HepG2 (cell line): ENCODE data around the gene CDC34. TPM values are rescaled to one million over a fixed set of nuclear protein-coding genes. Genes with fewer than 3 reads are reported as not detected.

ENCODE experiments used
- ARNTL ChIP-seq: sonication (generic); formaldehyde crosslinking; IDR thresholded peaks from 2 replicates; pipeline ENCODE4 v1.4.0; 2020; ENCODE audit warnings: mild to moderate bottlenecking, missing genetic modification reagents
- E2F2 ChIP-seq: sonication (generic); formaldehyde crosslinking; IDR thresholded peaks from 2 replicates; pipeline ENCODE4 v1.4.0; 2020; ENCODE audit warnings: missing genetic modification reagents, borderline replicate concordance
- FOXP4 ChIP-seq: sonication (generic); formaldehyde crosslinking; IDR thresholded peaks from 2 replicates; pipeline ENCODE4 v1.4.0; 2020; ENCODE audit warnings: missing genetic modification reagents
- IRX3 ChIP-seq: sonication (generic); formaldehyde crosslinking; IDR thresholded peaks from 2 replicates; pipeline ENCODE4 v1.8.1; 2023; ENCODE audit warnings: mild to moderate bottlenecking, low read depth, missing genetic modification reagents, borderline replicate concordance
- KDM5B ChIP-seq: sonication (generic); formaldehyde crosslinking; IDR thresholded peaks from 2 replicates; pipeline ENCODE4 v1.4.0; 2020; ENCODE audit warnings: missing genetic modification reagents, mild to moderate bottlenecking, borderline replicate concordance
- MYC ChIP-seq: sonication (generic); formaldehyde crosslinking; IDR thresholded peaks from 2 replicates; pipeline ENCODE4 v1.9.0; 2021; ENCODE audit warnings: missing genetic modification reagents, borderline replicate concordance
- PAX8 ChIP-seq: sonication (generic); formaldehyde crosslinking; IDR thresholded peaks from 2 replicates; pipeline ENCODE4 v1.8.0; 2022; ENCODE audit warnings: mild to moderate bottlenecking, missing genetic modification reagents, borderline replicate concordance
- PCBP1 ChIP-seq: fragments of 200-400 bp; formaldehyde crosslinking; IDR thresholded peaks from 2 replicates; pipeline ENCODE4 v1.6.1; 2017; ENCODE audit warnings: mild to moderate bottlenecking, low read depth, low read length, borderline replicate concordance
- POLR2G ChIP-seq: fragments of 200-400 bp; formaldehyde crosslinking; IDR thresholded peaks from 2 replicates; pipeline ENCODE4 v1.6.1; 2018; ENCODE audit warnings: mild to moderate bottlenecking, low read depth, low read length, moderate library complexity
- ZBTB40 ChIP-seq, 2 experiments: fragments of 450-650 bp in 1 of 2; sonication (generic) in 1 of 2; formaldehyde crosslinking in 1 of 2; IDR thresholded peaks; 2 replicates each; pipeline versions ENCODE4 v1.6.1 to v1.8.0; 2016 to 2022; ENCODE audit warnings: antibody characterized with exemption in 1 of 2, mild to moderate bottlenecking in 1 of 2, missing genetic modification reagents in 1 of 2
- ZFY ChIP-seq: sonication (generic); formaldehyde crosslinking; IDR thresholded peaks from 2 replicates; pipeline ENCODE4 v1.4.0; 2020; ENCODE audit warnings: missing genetic modification reagents
- ZNF225 ChIP-seq: sonication (generic); formaldehyde crosslinking; IDR thresholded peaks from 2 replicates; pipeline ENCODE4 v1.4.0; 2020; ENCODE audit warnings: mild to moderate bottlenecking, missing genetic modification reagents
- ZNF256 ChIP-seq: sonication (generic); formaldehyde crosslinking; conservative IDR thresholded peaks from 2 replicates; pipeline ENCODE4 v1.4.0; 2020; ENCODE audit warnings: missing genetic modification reagents
- ZNF558 ChIP-seq: sonication (generic); formaldehyde crosslinking; IDR thresholded peaks from 2 replicates; pipeline ENCODE4 v1.9.0; 2022; ENCODE audit warnings: mild to moderate bottlenecking, missing genetic modification reagents, borderline replicate concordance
- ZSCAN21 ChIP-seq: sonication (generic); formaldehyde crosslinking; IDR thresholded peaks from 2 replicates; pipeline ENCODE4 v1.8.0; 2022; ENCODE audit warnings: mild to moderate bottlenecking, missing genetic modification reagents, moderate library complexity, borderline replicate concordance
- ZSCAN30 ChIP-seq: sonication (generic); formaldehyde crosslinking; IDR thresholded peaks from 2 replicates; pipeline ENCODE4 v1.5.0; 2020; ENCODE audit warnings: mild to moderate bottlenecking, missing genetic modification reagents
- polyA plus RNA-seq, 8 experiments: library from polyadenylated mRNA; depleted of rRNA in 3 of 8; stranded (reverse) in 7 of 8; unstranded in 1 of 8; fragments of >200 nt; fragmentation: Illumina TruSeq in 4 of 8; extraction: Trizol in 4 of 8; gene quantifications; 2 replicates each; pipeline versions ENCODE4 v1.2.1 to v1.2.3, GENCODE V29; 2011 to 2016; ENCODE audit warnings: low read depth in 4 of 8, missing spikeins in 1 of 8, mixed read lengths in 1 of 8; ENCODE audit not compliant: insufficient read depth in 1 of 8
- total RNA-seq, 5 experiments: library from RNA; depleted of rRNA; stranded (reverse); fragments of >200 nt; fragmentation: Illumina TruSeq; extraction: Trizol; gene quantifications; 2 replicates each; pipeline ENCODE4 v1.2.3, GENCODE V29; 2016; ENCODE audit warnings: low read depth in 1 of 5

The CDC34 gene
- total and polyA plus RNA-seq, 2 of the 13 experiments (the other 11 are each of a cell fraction or from before 2014, with no cell fraction given): 138 to 150 TPM

- no peak for TF ChIP-seq ZBTB40 (IDR thresholded peaks at IDR 0.05)
- TF ChIP-seq ZBTB40 (CRISPR knock-in tag; IDR thresholded peaks at IDR 0.05): peak; percentile 20; the same call in 1 of the 2 replicates
- TF ChIP-seq ZNF225 (CRISPR knock-in tag): no peak
- peak; percentile 22; the same call in 1 of the 2 replicates for TF ChIP-seq MYC
- 0 out of 2 replicates have a peak, but pooled peaks have one; percentile 40 for TF ChIP-seq FOXP4 (CRISPR knock-in tag)
- no peak for TF ChIP-seq ZNF256 (CRISPR knock-in tag)
- TF ChIP-seq PAX8 (CRISPR knock-in tag): no peak; the same call in 1 of the 2 replicates
- TF ChIP-seq KDM5B: peak; percentile 60; the same call in 1 of the 2 replicates
- TF ChIP-seq IRX3 (CRISPR knock-in tag): no peak
- TF ChIP-seq POLR2G: peak; percentile 97
- TF ChIP-seq PCBP1: 0 out of 2 replicates have a peak, but pooled peaks have one; percentile 51
- TF ChIP-seq ZSCAN21 (CRISPR knock-in tag): 0 out of 2 replicates have a peak, but pooled peaks have one; percentile 20
- TF ChIP-seq ZNF558 (CRISPR knock-in tag): peak; percentile 23; the same call in 1 of the 2 replicates
- TF ChIP-seq ARNTL (CRISPR knock-in tag): peak; percentile 77
- TF ChIP-seq E2F2 (CRISPR knock-in tag): no peak
- peak; percentile 85 for TF ChIP-seq ZFY (CRISPR knock-in tag)
- TF ChIP-seq ZSCAN30: 0 out of 2 replicates have a peak, but pooled peaks have one; percentile 16
These were observed 40.7 kb downstream of the CDC34 start, which contains the start of gene BSG (continued) for GRCh38 chr19:572140-572742.
